ENCODE data around the gene CYLD. TPM values are rescaled to one million over a fixed set of nuclear protein-coding genes. Genes with fewer than 3 reads are reported as not detected.
A peak's percentile ranks its signal among the peaks of the same experiment; 100 is the strongest.

The CYLD gene
- total RNA-seq (2014; rRNA removed; shearing (Covaris generic)): 32.6 and 46.5 TPM in 2 replicates
- 21.7 and 22.4 TPM in 2 replicates for polyA plus RNA-seq (2016; fragmentation: Nextera tagmentation; extraction: Ambion mirVana)

GRCh38 chr16:50741781-50742575 lies at the start of gene CYLD:
Gene CYLD (plus strand): TSS chr16:50742086. CDS start chr16:50749699, 7,613 bp downstream.
- Histone ChIP-seq H3F3A (ENCODE audit: insufficient read depth) (peaks cover 20% of the 10 kb centered on the region; the same call in 1 of the 2 replicates), H3K27me3 (replicated peaks; ENCODE audit: insufficient read depth) (no peaks in the 10 kb centered on the region), H2AFZ (peak within 1 kb of the TSS; percentile 82), H3K9me2 (ENCODE audit: insufficient read depth) (no peaks in the 10 kb centered on the region), H3K36me3 (ENCODE audit: low read depth) (no peaks in the 10 kb centered on the region), H4K20me1 (ENCODE audit: insufficient read depth) (no peaks in the 10 kb centered on the region), H3K9ac (peak within 1 kb of the TSS; percentile 93), H3K27ac (peak within 1 kb of the TSS; percentile 83), H3K79me2 (ENCODE audit: insufficient read depth) (peaks cover 17% of the 10 kb centered on the region), H3K4me3 (peak within 1 kb of the TSS; percentile 85), H3K4me1 (ENCODE audit: insufficient read depth) (peaks cover 28% of the 10 kb centered on the region), H3K4me2 (ENCODE audit: unreplicated experiment) (peak within 1 kb of the TSS; percentile 86), H3K9me3 (ENCODE audit: low read depth) (no peaks in the 10 kb centered on the region)
- peak; percentile 100 for DNase-seq
- WGBS, 2 experiments (ENCODE audit: low coverage in 1 of 2, low lambda C conversion rate in 2 of 2, missing lambda C conversion rate in 2 of 2): 1% methylated on average over 19 to 23 of the region's 93 CpGs
- in situ Hi-C loops (cut with MboI): no loop called here
- no peak for TF ChIP-seq EZH2 (IDR thresholded peaks at IDR 0.05; ENCODE audit: insufficient read depth, poor library complexity, severe bottlenecking)
- TF ChIP-seq EZH2phosphoT487 (IDR thresholded peaks at IDR 0.05; ENCODE audit: insufficient read depth, low read depth): no peak

GRCh38 chr16:50692644-50692998 lies 49.3 kb upstream of the CYLD start:
- in situ Hi-C loops (cut with MboI): no loop called here
- Histone ChIP-seq H3K36me3 (ENCODE audit: low read depth) (no peaks in the 10 kb centered on the region), H3K4me3 (no peak overlapping the region), H3K79me2 (ENCODE audit: insufficient read depth) (no peaks in the 10 kb centered on the region), H3F3A (ENCODE audit: insufficient read depth) (no peaks in the 10 kb centered on the region), H3K4me2 (ENCODE audit: unreplicated experiment) (no peak overlapping the region), H3K9me3 (ENCODE audit: low read depth) (no peaks in the 10 kb centered on the region), H3K27me3 (replicated peaks; ENCODE audit: insufficient read depth) (peaks cover 20% of the 10 kb centered on the region), H4K20me1 (ENCODE audit: insufficient read depth) (no peaks in the 10 kb centered on the region), H2AFZ (no peak overlapping the region), H3K9ac (no peak overlapping the region), H3K27ac (no peak overlapping the region), H3K9me2 (ENCODE audit: insufficient read depth) (no peaks in the 10 kb centered on the region), H3K4me1 (ENCODE audit: insufficient read depth) (no peaks in the 10 kb centered on the region)
- no peak for TF ChIP-seq EZH2 (IDR thresholded peaks at IDR 0.05; ENCODE audit: insufficient read depth, poor library complexity, severe bottlenecking)
- no peak for TF ChIP-seq EZH2phosphoT487 (IDR thresholded peaks at IDR 0.05; ENCODE audit: insufficient read depth, low read depth)
- no peak for DNase-seq
- WGBS, 2 experiments (ENCODE audit: low coverage in 1 of 2, low lambda C conversion rate in 2 of 2, missing lambda C conversion rate in 2 of 2): 86 to 88% methylated on average over 2 to 4 of the region's 4 CpGs

DNA sequence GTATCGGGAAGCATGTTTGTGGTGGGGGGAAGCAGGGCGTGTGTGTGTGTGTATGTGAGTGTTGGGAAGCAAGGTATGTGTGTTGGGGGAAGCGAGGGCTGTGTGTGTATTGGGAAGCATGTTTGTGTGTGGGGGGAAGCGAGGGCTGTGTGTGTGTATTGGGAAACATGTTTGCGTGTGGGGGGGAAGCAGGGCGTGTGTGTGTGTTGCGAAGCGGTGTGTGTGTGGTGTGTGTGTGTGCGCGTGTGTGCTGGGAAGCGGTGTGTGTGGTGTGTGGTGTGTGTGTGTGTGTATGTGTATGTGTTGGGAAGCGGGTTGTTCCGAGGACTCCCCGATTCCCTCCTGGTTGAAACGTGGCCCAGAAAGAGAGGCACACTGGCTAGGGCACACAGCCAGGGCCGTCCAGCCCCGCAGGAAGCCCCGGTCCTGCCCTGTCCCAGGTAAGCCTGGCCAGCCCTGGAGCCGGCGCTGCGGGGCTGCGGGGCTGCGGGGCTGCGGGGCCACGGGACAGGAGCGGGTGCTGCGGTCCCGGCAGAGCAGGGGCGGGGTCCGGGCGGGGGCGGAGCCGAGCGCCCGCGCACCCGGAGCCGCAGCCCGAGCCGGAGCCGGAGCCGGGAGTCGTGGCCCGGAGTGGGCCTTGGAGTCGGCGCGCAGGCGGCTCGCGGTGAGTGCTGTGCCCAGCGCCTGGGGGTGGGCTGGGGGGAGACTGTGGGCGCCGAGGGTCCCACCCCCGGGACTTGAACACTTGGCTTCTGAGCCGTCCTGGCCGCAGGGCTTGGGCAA lies 48.7 kb upstream of the CYLD start, which contains the start of gene NOD2:
Gene NOD2, plus strand, starts transcription at position 608 of the 783 bp plus-strand sequence. CDS start 5,890 bp downstream, outside the sequence.
- peak; percentile 38 for DNase-seq
- H3F3A ChIP-seq (ENCODE audit: insufficient read depth): no peaks in the 10 kb centered on the region
- no peaks in the 10 kb centered on the region for H3K79me2 ChIP-seq (ENCODE audit: insufficient read depth)
- H3K27me3 ChIP-seq (replicated peaks; ENCODE audit: insufficient read depth): peaks cover 20% of the 10 kb centered on the region
- in situ Hi-C loops (cut with MboI): no loop called here
- H3K9ac ChIP-seq: peak within 1 kb of the TSS; percentile 14; the same call in 1 of the 2 replicates
- no peak for TF ChIP-seq EZH2phosphoT487 (IDR thresholded peaks at IDR 0.05; ENCODE audit: insufficient read depth, low read depth)
- no peak for TF ChIP-seq EZH2 (IDR thresholded peaks at IDR 0.05; ENCODE audit: insufficient read depth, poor library complexity, severe bottlenecking)
- 17 to 29% methylated on average over 24 to 50 of the region's 56 CpGs for WGBS, 2 experiments (ENCODE audit: low coverage in 1 of 2, low lambda C conversion rate in 2 of 2, missing lambda C conversion rate in 2 of 2)
- H3K4me1 ChIP-seq (ENCODE audit: insufficient read depth): no peaks in the 10 kb centered on the region
- no peaks in the 10 kb centered on the region for H3K9me2 ChIP-seq (ENCODE audit: insufficient read depth)
- H3K36me3 ChIP-seq (ENCODE audit: low read depth): no peaks in the 10 kb centered on the region
- H2AFZ ChIP-seq: no peak within 1 kb of the TSS
- H3K27ac ChIP-seq: no peak within 1 kb of the TSS
- no peaks in the 10 kb centered on the region for H4K20me1 ChIP-seq (ENCODE audit: insufficient read depth)
- H3K9me3 ChIP-seq (ENCODE audit: low read depth): no peaks in the 10 kb centered on the region
- H3K4me2 ChIP-seq (ENCODE audit: unreplicated experiment): peak within 1 kb of the TSS; percentile 42
- peak within 1 kb of the TSS; percentile 59 for H3K4me3 ChIP-seq

- H4K20me1 ChIP-seq (ENCODE audit: insufficient read depth): no peaks in the 10 kb centered on the region
- H3K9me2 ChIP-seq (ENCODE audit: insufficient read depth): no peaks in the 10 kb centered on the region
- no peak overlapping the region for H3K27ac ChIP-seq
- no peak overlapping the region for H3K9ac ChIP-seq
- no peaks in the 10 kb centered on the region for H3F3A ChIP-seq (ENCODE audit: insufficient read depth)
- peaks cover 20% of the 10 kb centered on the region for H3K27me3 ChIP-seq (replicated peaks; ENCODE audit: insufficient read depth)
- in situ Hi-C loops (cut with MboI): no loop called here
- no peaks in the 10 kb centered on the region for H3K36me3 ChIP-seq (ENCODE audit: low read depth)
- TF ChIP-seq EZH2phosphoT487 (IDR thresholded peaks at IDR 0.05; ENCODE audit: insufficient read depth, low read depth): no peak
- no peak for TF ChIP-seq EZH2 (IDR thresholded peaks at IDR 0.05; ENCODE audit: insufficient read depth, poor library complexity, severe bottlenecking)
- no peak overlapping the region for H3K4me3 ChIP-seq
- H3K4me1 ChIP-seq (ENCODE audit: insufficient read depth): no peaks in the 10 kb centered on the region
- H3K9me3 ChIP-seq (ENCODE audit: low read depth): no peaks in the 10 kb centered on the region
- DNase-seq: no peak
- no peak overlapping the region for H3K4me2 ChIP-seq (ENCODE audit: unreplicated experiment)
- H2AFZ ChIP-seq: no peak overlapping the region
- H3K79me2 ChIP-seq (ENCODE audit: insufficient read depth): no peaks in the 10 kb centered on the region
- WGBS, 2 experiments (ENCODE audit: low coverage in 1 of 2, low lambda C conversion rate in 2 of 2, missing lambda C conversion rate in 2 of 2): 92 to 100% methylated on average over 2 of the region's 2 CpGs
These were observed 47.7 kb upstream of the CYLD start for GRCh38 chr16:50694206-50694605.
